ENCODE measurements around the gene CROCC2.
A peak's percentile ranks its signal among the peaks of the same experiment; 100 is the strongest.

Gene CROCC2

DNA sequence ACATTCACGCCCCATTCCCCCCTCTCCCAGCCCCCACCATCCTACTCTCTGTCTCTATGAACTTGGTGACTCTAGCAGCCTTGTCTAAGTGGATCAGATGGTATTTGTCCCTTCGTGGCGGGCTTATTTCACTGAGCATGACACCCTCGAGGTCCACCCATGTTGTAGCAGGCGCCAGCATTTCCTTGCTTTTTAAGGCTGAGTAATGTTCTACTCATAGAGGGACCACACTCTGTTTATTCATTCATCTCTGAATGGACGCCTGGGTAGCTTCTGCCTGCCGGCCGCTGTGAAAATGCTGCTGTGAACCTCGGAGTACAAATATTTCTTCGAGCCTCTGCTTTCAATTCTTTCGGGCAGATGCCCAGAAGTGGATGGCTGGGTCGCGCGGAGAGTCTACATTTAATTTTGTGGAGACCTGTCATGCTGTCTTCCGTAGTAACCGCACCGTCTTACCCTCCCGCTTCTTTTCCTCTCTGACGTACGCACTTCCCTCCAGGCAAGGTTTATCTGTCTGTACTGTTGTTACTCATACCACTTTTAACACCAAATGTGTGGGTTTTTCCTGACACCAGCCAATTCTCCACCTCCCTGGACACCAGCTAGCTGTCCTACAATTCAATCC lies 5.6 kb downstream of the CROCC2 start:
- DNase-seq = no peak
- peaks cover 3% of the 10 kb centered on the region for H3K4me1 Mint-ChIP-seq
- no peaks in the 10 kb centered on the region for H3K36me3 Mint-ChIP-seq (ENCODE audit: low read depth)
- H3K9me3 Mint-ChIP-seq = no peaks in the 10 kb centered on the region
- H3K27ac Mint-ChIP-seq = no peak overlapping the region
- peaks cover 48% of the 10 kb centered on the region for H3K27me3 Mint-ChIP-seq (ENCODE audit: low read depth, poor library complexity)
- TF ChIP-seq, protein P1, sequence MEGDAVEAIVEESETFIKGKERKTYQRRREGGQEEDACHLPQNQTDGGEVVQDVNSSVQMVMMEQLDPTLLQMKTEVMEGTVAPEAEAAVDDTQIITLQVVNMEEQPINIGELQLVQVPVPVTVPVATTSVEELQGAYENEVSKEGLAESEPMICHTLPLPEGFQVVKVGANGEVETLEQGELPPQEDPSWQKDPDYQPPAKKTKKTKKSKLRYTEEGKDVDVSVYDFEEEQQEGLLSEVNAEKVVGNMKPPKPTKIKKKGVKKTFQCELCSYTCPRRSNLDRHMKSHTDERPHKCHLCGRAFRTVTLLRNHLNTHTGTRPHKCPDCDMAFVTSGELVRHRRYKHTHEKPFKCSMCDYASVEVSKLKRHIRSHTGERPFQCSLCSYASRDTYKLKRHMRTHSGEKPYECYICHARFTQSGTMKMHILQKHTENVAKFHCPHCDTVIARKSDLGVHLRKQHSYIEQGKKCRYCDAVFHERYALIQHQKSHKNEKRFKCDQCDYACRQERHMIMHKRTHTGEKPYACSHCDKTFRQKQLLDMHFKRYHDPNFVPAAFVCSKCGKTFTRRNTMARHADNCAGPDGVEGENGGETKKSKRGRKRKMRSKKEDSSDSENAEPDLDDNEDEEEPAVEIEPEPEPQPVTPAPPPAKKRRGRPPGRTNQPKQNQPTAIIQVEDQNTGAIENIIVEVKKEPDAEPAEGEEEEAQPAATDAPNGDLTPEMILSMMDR (IDR thresholded peaks at IDR 0.05) = no peak
- no peak overlapping the region for H3K4me3 Mint-ChIP-seq

DNA sequence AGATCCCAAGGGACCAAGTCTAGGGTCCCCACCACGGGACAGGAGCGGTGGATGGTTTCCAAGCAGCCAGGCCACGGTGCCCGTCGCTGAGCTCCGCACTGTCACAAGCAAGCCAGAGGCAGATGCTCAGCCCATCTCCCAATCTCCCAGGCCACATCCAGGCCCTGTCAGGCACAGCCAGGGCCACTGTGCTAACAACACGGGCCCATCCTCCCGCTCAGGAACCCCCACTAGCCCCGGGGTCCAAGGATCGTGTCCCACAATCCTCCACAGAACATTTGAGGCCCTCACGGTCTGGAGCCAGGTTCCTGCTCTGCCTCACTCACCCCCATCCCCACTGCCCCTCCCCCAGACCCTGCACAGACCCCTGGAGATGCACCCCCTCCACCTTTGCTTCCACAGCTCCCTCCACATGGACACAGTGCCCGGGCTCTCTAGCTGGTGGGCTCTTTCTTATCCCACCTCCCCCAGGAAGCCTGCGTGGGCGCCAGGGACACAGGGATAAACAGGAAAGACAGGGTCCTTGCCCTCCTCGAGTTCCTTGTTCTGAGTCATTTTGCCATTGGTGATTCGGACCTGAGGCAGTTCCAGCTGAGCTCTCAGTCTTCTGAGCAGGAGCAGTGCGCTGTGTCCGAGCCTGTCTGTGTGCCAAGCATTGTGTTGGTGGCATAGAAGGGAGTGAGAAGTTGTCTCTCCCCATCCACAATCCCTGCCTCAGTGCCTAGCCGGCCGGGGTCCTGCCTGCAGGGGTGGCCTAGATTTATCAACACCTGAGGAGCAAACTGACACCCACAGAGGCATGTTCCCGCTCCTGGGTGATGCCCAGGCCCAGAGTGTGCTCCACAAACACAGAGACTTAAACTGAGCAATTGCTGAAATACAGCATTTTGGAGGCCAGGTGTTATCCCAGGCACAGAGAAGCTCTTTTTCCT lies 7.0 kb downstream of the CROCC2 start:
- DNase-seq = no peak
- no peaks in the 10 kb centered on the region for H3K36me3 Mint-ChIP-seq (ENCODE audit: low read depth)
- H3K4me3 Mint-ChIP-seq = no peak overlapping the region
- peaks cover 10% of the 10 kb centered on the region for H3K4me1 Mint-ChIP-seq
- TF ChIP-seq, protein P1 (IDR thresholded peaks at IDR 0.05) = no peak
- no peak overlapping the region for H3K27ac Mint-ChIP-seq
- H3K27me3 Mint-ChIP-seq (ENCODE audit: low read depth, poor library complexity) = peaks cover 41% of the 10 kb centered on the region
- no peaks in the 10 kb centered on the region for H3K9me3 Mint-ChIP-seq

DNA sequence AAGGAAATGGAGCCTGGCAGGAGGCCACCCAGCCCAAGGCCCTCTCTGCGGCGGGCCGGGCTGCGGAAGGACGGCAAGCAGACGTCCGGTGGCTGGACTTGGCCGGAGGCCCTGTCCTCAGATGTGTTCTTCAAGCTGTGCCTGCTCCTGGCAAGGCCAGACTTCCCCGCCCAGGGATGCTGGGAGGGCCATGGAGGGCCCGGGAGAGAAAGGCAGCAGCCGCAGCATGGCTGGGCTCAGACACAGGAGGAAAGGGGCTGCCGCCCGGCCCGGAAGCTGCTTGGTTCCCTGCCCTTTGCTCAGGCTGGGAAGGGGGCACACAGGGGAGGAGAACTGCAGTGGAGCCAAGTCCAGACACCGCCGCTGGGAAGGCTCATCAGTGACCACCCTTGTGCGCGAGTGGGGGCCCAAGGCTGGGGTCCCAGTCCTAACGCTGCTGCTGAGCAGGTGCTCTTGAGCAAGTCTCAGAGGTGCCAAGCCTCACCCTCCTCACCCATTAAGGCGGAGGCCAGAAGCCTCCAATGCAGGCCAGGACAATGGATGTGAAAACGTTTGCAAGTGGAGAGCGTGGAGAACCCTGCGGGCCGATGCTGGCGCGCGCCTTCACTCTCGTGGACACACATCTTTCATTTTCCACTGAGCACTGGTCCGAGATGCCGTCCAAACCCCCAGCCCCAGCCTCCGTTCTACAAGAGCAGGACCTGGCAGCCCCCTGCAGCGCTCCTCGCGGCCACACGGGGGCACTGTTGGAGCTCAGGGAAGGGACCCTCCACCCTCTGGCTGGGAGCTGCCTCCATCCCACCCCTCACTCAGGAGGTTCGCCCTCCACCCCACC lies 7.9 kb downstream of the CROCC2 start:
- Mint-ChIP-seq H3K4me1 (peaks cover 10% of the 10 kb centered on the region), H3K9me3 (no peaks in the 10 kb centered on the region), H3K27me3 (ENCODE audit: low read depth, poor library complexity) (peaks cover 46% of the 10 kb centered on the region), H3K4me3 (no peak overlapping the region), H3K36me3 (ENCODE audit: low read depth) (no peaks in the 10 kb centered on the region), H3K27ac (no peak overlapping the region)
- TF ChIP-seq, protein P1 (IDR thresholded peaks at IDR 0.05) = peak; percentile 96
- DNase-seq = peak; percentile 95

DNA sequence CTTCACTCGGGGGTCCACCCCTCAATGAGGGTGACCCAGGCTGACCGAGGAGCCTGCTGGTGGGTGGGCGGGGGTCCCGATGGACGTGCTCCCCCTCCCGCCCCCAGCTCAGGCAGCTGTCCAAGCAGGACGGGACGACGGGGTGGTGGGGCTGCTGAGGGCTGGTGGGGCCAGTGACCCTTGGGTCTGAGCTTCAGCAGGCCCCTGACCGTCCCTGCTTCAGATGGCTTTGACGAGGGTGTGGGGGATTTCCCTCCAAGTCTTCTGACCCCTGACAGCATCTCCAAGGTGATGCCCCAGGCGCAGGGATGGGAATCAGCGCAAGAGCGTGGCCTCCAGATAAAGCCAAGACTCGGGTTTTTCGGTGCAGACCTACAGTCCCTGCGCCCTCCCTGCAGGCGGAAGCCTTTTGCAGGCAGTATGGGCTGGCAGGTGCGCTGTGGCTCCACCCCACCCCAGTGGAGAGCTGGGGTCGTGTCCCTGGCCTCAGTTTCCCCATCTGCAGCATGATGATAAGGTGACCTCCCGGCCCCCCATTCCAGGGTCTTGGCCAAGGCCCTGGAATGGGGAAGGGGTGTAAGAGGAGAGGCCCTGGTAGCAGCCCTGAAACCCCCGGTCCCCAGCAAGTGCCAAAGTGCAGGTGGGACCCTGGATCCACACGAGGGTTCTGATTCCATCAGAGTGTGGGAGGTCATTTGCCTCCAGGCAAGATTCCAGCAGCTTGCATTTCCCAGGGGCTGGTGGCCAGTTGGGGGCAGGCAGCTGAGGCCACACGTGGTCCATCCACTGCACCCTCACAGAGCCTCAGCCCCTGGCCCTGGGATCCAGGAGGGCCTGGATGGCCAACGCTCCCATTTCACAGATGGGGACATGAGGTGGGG lies 8.7 kb downstream of the CROCC2 start:
- Mint-ChIP-seq H3K4me1 (peaks cover 10% of the 10 kb centered on the region), H3K36me3 (ENCODE audit: low read depth) (no peaks in the 10 kb centered on the region), H3K27me3 (ENCODE audit: low read depth, poor library complexity) (peaks cover 41% of the 10 kb centered on the region), H3K27ac (no peak overlapping the region), H3K4me3 (no peak overlapping the region), H3K9me3 (no peaks in the 10 kb centered on the region)
- TF ChIP-seq, protein P1 (IDR thresholded peaks at IDR 0.05) = peak; percentile 36
- DNase-seq = no peak
